ENCODE data around the gene MYCBPAP.

Gene MYCBPAP

DNA sequence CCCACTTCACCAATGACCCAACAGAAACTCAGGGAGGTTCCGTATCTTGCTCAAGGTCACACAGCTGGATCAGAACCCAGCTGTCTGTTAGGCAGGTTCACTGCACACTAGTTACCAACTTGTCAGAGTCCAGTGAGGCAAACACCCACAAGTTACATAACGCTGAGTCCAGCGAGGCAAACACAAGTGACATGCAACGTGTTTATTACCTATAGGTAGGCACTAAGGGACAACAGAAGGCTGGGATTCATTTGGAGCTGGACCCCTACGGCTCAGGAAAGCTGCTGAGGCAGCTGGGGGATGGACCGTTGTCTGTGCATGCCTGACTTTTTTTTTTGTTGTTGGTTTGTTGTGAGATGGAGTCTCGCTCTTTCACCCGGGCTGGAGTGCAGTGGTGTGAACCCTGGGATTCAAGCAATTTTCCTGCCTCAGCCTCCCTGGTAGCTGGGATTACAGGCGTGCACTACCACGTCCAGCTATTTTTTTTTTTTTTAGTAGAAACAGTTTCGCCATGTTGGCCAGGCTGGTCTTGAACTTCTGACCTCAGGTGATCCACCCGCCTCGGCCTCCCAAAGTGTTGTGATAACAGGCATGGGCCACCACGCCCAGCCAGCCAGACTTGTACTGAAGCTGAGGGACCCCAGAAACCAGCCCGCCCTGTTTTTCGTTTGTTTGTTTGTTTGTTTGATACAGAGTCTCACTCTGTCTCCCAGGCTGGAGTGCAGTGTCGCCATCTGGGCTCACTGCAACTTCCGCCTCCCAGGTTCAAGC is 31.5 kb upstream of the MYCBPAP start:
- peaks cover 4% of the 10 kb centered on the region; the same call in 1 of the 2 replicates for H3K4me1 ChIP-seq (ENCODE audit: insufficient read depth, low read length)
- peak overlapping the region; percentile 26; the same call in 1 of the 2 replicates for H3K9ac ChIP-seq (ENCODE audit: low read depth, low read length)
- no peaks in the 10 kb centered on the region for H3K9me3 ChIP-seq (ENCODE audit: control insufficient read depth, insufficient read depth, low read length)
- peaks cover 6% of the 10 kb centered on the region; the same call in 1 of the 2 replicates for H3K36me3 ChIP-seq (ENCODE audit: insufficient read depth, low read length)

DNA sequence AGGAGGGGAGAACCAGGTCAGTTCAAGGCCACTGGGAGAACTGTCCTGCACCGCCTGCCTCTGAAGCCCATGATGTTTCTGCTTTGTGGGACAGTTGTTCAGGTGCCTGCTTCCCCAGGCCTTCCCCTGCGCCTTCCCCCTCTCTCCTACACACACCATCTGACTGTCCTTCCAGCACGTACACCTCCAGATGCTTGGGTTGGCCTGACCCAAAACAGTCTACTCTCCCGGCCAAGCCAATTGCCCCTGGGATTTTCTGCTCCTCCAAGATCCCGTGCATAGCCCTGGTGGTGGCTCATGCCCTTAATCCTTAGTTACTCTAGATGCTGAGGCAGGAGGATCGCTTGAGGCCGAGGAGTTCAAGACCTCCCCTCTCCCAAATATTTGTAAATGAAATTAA is 30.3 kb upstream of the MYCBPAP start:
- H3K9me3 ChIP-seq (ENCODE audit: control insufficient read depth, insufficient read depth, low read length), result no peaks in the 10 kb centered on the region
- H3K9ac ChIP-seq (ENCODE audit: low read depth, low read length), result peak overlapping the region; percentile 83
- H3K4me1 ChIP-seq (ENCODE audit: insufficient read depth, low read length), result peaks cover 6% of the 10 kb centered on the region; the same call in 1 of the 2 replicates
- H3K36me3 ChIP-seq (ENCODE audit: insufficient read depth, low read length), result peaks cover 6% of the 10 kb centered on the region; the same call in 1 of the 2 replicates

DNA sequence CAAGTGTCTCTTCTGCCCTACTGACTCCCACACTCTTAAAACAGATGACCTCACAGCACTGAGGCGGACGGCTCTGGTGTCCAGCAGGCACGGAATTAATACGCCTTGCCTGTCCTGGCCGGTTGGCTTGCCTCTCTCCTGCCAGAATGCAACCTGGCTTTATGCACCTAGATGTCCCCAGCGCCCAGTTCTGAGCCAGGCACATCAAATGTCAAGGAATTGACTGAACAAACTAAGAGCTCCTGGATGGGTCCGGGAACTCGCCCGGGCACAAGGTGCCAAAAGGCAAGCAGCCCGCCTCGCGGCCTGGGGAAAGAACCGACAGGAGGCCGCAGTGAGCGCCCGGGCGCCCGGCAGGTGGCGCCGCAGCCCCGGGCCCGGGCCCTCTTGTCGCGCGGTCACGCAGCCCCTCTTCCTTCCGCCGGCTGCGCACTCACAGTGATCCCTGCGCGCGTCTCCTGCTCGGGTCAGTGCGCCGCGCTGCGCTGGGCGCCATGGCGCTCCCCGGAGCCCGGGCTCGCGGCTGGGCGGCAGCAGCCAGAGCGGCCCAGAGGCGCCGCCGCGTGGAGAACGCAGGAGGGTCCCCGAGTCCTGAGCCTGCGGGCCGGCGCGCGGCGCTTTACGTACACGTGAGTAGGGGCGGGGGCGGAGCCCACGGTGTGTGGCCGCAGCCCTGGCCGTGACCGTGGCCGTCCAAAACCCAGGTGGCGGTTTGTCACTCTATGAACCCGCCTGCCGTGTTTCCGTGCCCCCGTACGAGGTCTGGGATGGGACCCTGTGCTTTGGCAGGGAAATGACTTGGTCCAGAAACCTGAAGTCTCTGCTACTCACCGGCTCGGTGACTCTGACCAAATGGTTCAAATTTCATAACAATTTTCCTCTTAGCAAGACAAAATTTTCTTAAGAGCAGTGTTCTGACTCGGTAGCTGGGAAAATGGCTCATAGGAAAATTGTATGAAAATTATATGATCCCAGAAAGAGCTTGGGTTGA is 29.6 kb upstream of the MYCBPAP start, which contains the start of gene RSAD1:
Gene RSAD1 (plus strand): TSS at position 470 of the 991 bp plus-strand sequence. CDS start 25 bp downstream, at position 495.
- Histone ChIP-seq H3K4me1 (ENCODE audit: insufficient read depth, low read length) (peaks cover 6% of the 10 kb centered on the region; the same call in 1 of the 2 replicates), H3K36me3 (ENCODE audit: insufficient read depth, low read length) (peaks cover 9% of the 10 kb centered on the region; the same call in 1 of the 2 replicates), H3K9me3 (ENCODE audit: control insufficient read depth, insufficient read depth, low read length) (no peaks in the 10 kb centered on the region), H3K9ac (ENCODE audit: low read depth, low read length) (peak within 1 kb of the TSS; percentile 83)

DNA sequence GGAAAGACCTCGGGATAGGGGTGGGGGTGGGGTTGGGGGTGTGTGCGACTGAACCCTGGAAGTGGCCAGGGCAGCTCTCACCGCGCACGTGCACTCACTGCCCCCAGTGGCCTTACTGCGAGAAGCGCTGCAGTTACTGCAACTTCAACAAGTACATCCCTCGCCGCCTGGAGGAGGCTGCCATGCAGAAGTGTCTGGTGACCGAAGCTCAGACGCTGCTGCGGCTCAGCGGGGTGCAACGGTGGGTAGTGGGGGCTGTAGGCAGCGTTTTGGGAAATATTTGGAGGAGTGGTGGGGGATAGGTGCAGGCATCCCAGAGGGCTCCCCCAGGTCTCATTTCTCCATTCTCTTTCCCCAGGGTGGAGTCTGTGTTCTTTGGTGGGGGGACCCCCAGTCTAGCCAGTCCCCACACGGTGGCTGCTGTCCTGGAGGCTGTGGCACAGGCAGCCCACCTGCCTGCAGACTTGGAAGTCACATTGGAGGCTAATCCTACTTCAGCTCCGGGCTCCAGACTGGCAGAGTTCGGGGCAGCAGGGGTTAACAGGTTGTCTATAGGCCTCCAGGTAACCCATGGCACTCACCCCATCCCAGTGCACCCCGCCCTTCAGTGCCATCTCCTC is 28.6 kb upstream of the MYCBPAP start:
- H3K4me1 ChIP-seq (ENCODE audit: insufficient read depth, low read length), result peaks cover 6% of the 10 kb centered on the region; the same call in 1 of the 2 replicates
- H3K36me3 ChIP-seq (ENCODE audit: insufficient read depth, low read length), result peaks cover 9% of the 10 kb centered on the region; the same call in 1 of the 2 replicates
- H3K9ac ChIP-seq (ENCODE audit: low read depth, low read length), result peak overlapping the region; percentile 83; the same call in 1 of the 2 replicates
- H3K9me3 ChIP-seq (ENCODE audit: control insufficient read depth, insufficient read depth, low read length), result no peaks in the 10 kb centered on the region

DNA sequence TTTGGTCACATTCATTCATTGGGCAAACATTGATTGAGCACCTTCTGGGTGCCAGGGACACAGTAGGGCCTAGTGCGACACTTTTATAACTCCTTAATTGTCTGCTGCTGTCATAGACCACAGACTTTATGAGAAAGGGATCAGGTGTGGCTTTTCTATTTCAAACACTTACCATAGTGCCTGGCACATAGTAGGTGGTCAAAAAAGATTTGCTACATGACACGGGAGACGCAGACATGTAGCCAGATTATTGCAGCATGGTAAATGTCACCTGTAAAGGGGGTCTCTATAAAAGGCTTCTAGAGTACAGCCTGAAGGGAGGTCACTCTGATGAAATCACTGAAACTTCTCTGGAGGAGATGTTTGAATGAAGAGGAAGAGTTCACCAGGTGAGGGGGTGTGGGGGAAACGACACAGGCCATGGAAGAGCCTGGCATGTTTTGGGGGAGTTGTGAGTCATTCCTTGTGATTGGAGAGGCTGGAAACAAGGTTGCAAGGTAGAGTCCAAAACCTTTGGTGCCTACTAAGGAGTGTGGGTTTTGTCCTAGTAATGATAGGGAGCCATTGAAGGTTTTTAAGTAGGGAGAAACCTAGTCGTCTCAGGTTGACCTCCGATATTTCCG is 28.0 kb upstream of the MYCBPAP start:
- Histone ChIP-seq H3K36me3 (ENCODE audit: insufficient read depth, low read length) (peaks cover 14% of the 10 kb centered on the region), H3K9ac (ENCODE audit: low read depth, low read length) (no peak overlapping the region), H3K4me1 (ENCODE audit: insufficient read depth, low read length) (peaks cover 6% of the 10 kb centered on the region; the same call in 1 of the 2 replicates), H3K9me3 (ENCODE audit: control insufficient read depth, insufficient read depth, low read length) (no peaks in the 10 kb centered on the region)

DNA sequence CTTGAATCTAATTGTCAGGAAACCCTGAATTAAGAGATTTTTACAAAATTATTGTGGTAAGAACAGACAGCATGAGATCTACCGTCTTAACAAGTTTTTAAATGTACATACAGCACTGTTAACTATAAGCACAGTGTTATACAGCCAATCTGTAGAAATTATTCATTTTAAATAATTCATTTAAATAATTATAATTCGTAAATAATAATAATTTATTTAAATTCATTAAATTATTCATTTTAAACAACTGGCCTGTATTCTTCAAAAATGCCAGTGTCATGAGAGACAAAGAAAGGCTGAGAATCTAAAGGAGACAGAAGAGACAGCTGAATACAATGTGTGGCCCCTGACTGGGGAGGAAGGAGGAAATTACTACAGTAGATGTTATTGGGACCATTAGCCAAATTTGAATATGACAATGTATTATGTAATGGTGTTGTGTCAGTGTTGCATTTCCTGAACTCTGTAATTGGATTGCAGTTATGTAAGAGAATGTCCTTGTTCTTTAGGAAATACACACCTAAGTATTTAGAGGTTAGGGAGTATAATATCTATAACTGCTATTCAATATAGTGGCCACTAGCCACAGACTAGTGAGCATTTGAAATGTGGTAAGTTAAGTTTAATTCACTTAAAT is 27.3 kb upstream of the MYCBPAP start:
- peaks cover 6% of the 10 kb centered on the region; the same call in 1 of the 2 replicates for H3K4me1 ChIP-seq (ENCODE audit: insufficient read depth, low read length)
- H3K9me3 ChIP-seq (ENCODE audit: control insufficient read depth, insufficient read depth, low read length), result no peaks in the 10 kb centered on the region
- H3K36me3 ChIP-seq (ENCODE audit: insufficient read depth, low read length), result peaks cover 16% of the 10 kb centered on the region
- no peak overlapping the region for H3K9ac ChIP-seq (ENCODE audit: low read depth, low read length)

DNA sequence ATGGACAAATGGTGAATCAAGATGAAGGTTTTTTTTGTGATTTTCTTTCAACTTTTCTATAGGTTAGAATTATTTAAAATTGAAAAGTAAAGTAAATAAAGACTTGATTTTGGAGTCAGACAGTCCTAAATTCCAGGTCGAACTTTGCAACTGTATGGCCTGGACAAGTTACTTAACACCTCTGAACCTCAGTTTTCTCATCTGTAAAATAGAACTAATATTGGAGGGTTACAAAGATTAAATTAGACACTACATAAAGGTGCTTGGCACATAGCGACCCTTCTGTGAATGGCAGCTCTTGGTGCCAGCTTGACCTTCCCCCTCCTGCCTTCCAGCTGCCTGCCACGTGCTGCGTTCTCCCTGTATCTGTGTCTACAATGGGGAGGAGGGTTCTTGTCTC is 26.6 kb upstream of the MYCBPAP start:
- no peaks in the 10 kb centered on the region for H3K9me3 ChIP-seq (ENCODE audit: control insufficient read depth, insufficient read depth, low read length)
- H3K9ac ChIP-seq (ENCODE audit: low read depth, low read length), result no peak overlapping the region
- H3K4me1 ChIP-seq (ENCODE audit: insufficient read depth, low read length), result peaks cover 2% of the 10 kb centered on the region; the same call in 1 of the 2 replicates
- H3K36me3 ChIP-seq (ENCODE audit: insufficient read depth, low read length), result peaks cover 16% of the 10 kb centered on the region

DNA sequence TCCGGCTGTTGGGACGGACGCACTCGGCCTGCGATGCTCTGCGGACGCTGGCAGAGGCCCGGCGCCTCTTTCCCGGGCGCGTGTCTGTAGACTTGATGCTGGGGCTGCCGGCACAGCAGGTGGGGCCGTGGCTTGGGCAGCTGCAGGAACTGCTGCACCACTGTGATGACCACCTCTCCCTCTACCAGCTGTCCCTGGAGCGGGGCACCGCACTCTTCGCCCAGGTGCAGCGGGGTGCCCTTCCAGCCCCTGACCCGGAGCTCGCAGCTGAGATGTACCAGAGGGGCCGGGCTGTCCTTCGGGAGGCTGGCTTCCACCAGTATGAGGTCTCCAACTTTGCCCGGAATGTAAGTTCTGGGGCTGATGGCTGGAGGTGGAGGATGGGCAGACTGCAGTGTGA is 26.1 kb upstream of the MYCBPAP start:
- H3K9ac ChIP-seq (ENCODE audit: low read depth, low read length), result no peak overlapping the region

DNA sequence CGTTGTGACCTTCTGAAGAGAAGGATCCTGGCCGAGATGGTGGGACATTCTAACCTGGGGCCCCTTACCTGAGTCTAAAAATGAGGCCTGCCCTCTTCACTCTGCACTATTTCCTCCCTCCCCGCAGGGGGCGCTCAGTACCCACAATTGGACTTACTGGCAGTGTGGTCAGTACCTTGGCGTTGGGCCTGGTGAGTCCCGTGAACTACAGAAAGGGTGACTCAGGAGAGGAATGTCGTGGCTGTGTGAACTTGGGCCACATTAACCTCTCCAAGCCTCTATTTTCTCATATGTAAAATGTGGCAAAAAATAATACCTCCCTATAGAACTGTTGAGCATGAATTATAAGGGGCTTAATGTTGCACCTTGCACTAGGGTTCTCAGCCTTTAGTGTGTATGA is 25.7 kb upstream of the MYCBPAP start:
- H3K9ac ChIP-seq (ENCODE audit: low read depth, low read length), result no peak overlapping the region
- peaks cover 16% of the 10 kb centered on the region for H3K36me3 ChIP-seq (ENCODE audit: insufficient read depth, low read length)
- H3K4me1 ChIP-seq (ENCODE audit: insufficient read depth, low read length), result peaks cover 2% of the 10 kb centered on the region; the same call in 1 of the 2 replicates
- H3K9me3 ChIP-seq (ENCODE audit: control insufficient read depth, insufficient read depth, low read length), result no peaks in the 10 kb centered on the region

More for the DNA sequence above, 26.1 kb upstream of the MYCBPAP start:
- Histone ChIP-seq H3K36me3 (ENCODE audit: insufficient read depth, low read length) (peaks cover 16% of the 10 kb centered on the region), H3K4me1 (ENCODE audit: insufficient read depth, low read length) (peaks cover 2% of the 10 kb centered on the region; the same call in 1 of the 2 replicates), H3K9me3 (ENCODE audit: control insufficient read depth, insufficient read depth, low read length) (no peaks in the 10 kb centered on the region)

DNA sequence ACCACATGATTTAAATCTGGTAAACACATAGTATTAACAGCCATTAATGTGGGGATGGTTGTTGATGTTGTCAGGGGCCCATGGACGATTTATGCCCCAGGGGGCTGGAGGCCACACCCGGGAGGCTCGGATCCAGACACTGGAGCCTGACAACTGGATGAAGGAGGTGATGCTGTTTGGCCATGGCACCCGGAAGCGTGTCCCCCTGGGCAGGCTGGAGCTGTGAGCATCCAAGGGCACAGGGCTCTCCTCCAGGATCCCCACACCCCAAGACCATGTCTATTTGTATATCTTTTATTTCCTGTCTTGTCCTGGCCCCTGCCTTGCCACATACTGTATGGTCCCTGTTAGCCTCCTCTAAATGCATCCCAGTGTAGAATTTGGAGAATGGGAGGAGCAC is 25.0 kb upstream of the MYCBPAP start:
- H3K36me3 ChIP-seq (ENCODE audit: insufficient read depth, low read length), result peaks cover 16% of the 10 kb centered on the region

DNA sequence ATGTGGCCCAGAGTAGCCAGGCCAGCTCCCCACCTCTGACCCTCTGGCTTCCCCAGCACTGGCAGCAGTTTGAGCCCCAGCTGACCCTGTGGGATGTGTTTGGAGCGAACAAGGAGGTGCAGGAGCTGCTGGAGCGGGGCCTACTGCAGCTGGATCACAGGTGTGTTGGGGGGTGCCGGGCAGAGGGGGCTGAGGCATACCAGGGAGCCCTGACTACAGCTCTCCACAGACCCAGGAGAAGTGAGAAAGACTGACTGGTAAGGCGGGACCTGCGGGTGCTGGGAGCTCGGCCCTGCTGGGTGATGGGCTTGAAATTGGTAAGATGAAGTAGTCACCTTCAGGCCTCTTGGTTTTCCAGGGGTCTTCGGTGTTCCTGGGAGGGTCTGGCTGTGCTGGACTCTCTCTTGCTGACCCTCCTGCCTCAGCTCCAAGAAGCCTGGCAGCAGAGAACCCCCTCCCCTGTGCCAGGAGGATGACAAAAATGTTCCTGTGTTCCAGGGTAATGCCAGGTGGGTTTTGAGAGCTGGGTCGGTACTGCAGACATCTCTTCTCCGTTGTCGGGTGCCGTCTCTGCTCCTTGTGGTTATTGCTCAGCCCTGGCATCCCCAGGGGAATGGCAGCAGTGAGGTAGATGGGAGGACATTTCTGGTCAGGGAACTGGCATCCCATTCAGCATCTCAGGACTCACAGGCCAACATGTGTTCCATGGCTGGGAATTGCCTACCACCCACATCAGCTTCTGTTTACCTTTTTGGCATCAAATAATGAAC is 23.7 kb upstream of the MYCBPAP start:
- Histone ChIP-seq H3K36me3 (ENCODE audit: insufficient read depth, low read length) (peaks cover 16% of the 10 kb centered on the region), H3K4me1 (ENCODE audit: insufficient read depth, low read length) (peaks cover 2% of the 10 kb centered on the region; the same call in 1 of the 2 replicates), H3K9me3 (ENCODE audit: control insufficient read depth, insufficient read depth, low read length) (no peaks in the 10 kb centered on the region), H3K9ac (ENCODE audit: low read depth, low read length) (no peak overlapping the region)

More for the DNA sequence above, 25.0 kb upstream of the MYCBPAP start:
- Histone ChIP-seq H3K9ac (ENCODE audit: low read depth, low read length) (no peak overlapping the region), H3K4me1 (ENCODE audit: insufficient read depth, low read length) (peaks cover 2% of the 10 kb centered on the region; the same call in 1 of the 2 replicates), H3K9me3 (ENCODE audit: control insufficient read depth, insufficient read depth, low read length) (no peaks in the 10 kb centered on the region)

DNA sequence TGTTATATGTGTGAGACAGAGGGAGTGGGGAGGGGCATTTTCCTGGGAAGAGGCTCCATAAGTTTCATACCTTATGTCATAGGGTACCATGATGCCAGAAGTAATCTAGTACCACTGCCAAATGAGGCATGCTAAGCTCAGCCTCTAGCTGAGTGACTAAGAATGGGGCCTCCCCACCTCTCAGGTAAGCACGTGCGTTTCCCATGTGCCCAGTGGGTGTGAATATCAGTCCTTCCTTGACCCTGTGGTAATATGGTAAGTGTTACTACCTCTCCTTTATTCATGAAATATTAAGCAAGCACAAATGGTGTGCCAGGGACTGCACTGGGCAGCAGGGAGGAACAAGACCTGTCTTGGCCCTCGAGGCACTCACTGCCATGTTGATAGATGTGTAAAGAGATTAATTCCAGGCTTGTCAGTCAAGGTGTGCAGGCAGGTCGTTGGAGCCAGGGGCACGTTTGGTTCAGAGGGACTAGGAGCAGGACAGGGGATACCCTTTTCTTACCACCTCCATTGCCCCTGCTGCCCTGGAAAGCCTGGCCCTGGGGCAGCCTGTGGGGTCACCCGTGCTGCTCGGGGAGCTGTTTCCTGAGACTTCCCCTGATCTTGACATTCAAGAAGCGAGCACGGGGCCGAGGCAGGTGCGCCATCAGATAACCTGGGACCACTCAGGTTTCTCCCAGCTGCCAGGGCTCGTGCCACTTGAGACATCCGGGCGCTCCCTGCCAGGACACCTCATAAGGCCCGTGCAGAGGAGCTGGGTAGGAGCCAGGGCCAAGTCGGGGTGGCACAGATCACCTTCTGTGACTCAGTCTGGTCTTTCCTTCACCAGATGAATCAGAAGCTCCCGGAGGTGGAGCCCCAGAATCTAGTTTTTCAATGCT is 20.8 kb upstream of the MYCBPAP start:
- Histone ChIP-seq H3K9me3 (ENCODE audit: control insufficient read depth, insufficient read depth, low read length) (no peaks in the 10 kb centered on the region), H3K36me3 (ENCODE audit: insufficient read depth, low read length) (peaks cover 11% of the 10 kb centered on the region), H3K9ac (ENCODE audit: low read depth, low read length) (no peak overlapping the region), H3K4me1 (ENCODE audit: insufficient read depth, low read length) (peaks cover 2% of the 10 kb centered on the region; the same call in 1 of the 2 replicates)
